IPS-18a (cell line): ENCODE results near the gene SIMC1.
"Not testable (repeated sequence)": the region's sequence is repeated elsewhere in the genome, so short reads cannot be mapped to it uniquely, and the experiment has no call there.

Experiments used
- H3K27ac ChIP-seq: one replicate; pipeline ENCODE4 v1.5.1; 2013; ENCODE audit warnings: low read length
- H3K27me3 ChIP-seq: one replicate; pipeline ENCODE4 v1.6.1; 2013; ENCODE audit warnings: mild to moderate bottlenecking, low read length; ENCODE audit not compliant: control insufficient read depth, insufficient read depth
- H3K36me3 ChIP-seq: one replicate; pipeline ENCODE4 v1.6.1; 2013; ENCODE audit warnings: low read depth, low read length; ENCODE audit not compliant: control insufficient read depth
- H3K4me1 ChIP-seq: one replicate; pipeline ENCODE4 v1.6.1; 2013; ENCODE audit warnings: low read depth, low read length; ENCODE audit not compliant: control insufficient read depth
- H3K4me3 ChIP-seq: one replicate; pipeline ENCODE4 v1.5.1; 2013; ENCODE audit warnings: low read length
- H3K9ac ChIP-seq: one replicate; pipeline ENCODE4 v1.6.1; 2013; ENCODE audit warnings: mild to moderate bottlenecking, low read length, moderate library complexity
- H3K9me3 ChIP-seq: one replicate; pipeline ENCODE4 v1.6.1; 2013; ENCODE audit warnings: low read depth, low read length; ENCODE audit not compliant: control insufficient read depth

Gene SIMC1

DNA sequence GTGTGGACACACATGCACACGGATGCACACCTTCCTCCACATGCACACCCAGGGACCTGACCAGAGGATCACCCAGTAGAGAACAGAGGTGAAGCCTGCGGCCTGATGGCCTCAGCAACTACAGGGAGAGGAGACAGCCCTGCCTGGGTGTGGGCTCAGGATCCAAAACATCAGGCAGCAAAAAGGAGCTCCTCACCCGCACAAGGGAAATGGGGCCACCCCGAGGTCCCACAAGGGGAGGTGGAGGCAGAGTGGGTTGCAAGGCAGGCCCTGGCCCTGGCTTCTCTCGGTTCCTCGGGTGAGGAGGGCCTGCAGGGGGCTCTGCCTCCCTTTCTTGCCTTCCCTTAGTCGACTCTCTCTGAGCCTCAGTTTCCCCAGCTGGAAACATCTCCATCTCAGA lies 41.4 kb upstream of the SIMC1 start:
- not testable (repeated sequence) for H3K9ac ChIP-seq, H3K4me1 ChIP-seq, H3K9me3 ChIP-seq, H3K27ac ChIP-seq, H3K36me3 ChIP-seq, H3K4me3 ChIP-seq
- peaks cover 71% of the 10 kb centered on the region for H3K27me3 ChIP-seq

GRCh38 chr5:176197234-176197858 lies 40.9 kb upstream of the SIMC1 start:
- peaks cover 69% of the 10 kb centered on the region for H3K27me3 ChIP-seq
- not testable (repeated sequence) for H3K4me1 ChIP-seq, H3K4me3 ChIP-seq, H3K36me3 ChIP-seq, H3K9me3 ChIP-seq, H3K27ac ChIP-seq, H3K9ac ChIP-seq

GRCh38 chr5:176198299-176198698 lies 39.9 kb upstream of the SIMC1 start:
- not testable (repeated sequence) for H3K27ac ChIP-seq, H3K9me3 ChIP-seq, H3K36me3 ChIP-seq, H3K9ac ChIP-seq, H3K4me3 ChIP-seq, H3K4me1 ChIP-seq
- peaks cover 64% of the 10 kb centered on the region for H3K27me3 ChIP-seq

DNA sequence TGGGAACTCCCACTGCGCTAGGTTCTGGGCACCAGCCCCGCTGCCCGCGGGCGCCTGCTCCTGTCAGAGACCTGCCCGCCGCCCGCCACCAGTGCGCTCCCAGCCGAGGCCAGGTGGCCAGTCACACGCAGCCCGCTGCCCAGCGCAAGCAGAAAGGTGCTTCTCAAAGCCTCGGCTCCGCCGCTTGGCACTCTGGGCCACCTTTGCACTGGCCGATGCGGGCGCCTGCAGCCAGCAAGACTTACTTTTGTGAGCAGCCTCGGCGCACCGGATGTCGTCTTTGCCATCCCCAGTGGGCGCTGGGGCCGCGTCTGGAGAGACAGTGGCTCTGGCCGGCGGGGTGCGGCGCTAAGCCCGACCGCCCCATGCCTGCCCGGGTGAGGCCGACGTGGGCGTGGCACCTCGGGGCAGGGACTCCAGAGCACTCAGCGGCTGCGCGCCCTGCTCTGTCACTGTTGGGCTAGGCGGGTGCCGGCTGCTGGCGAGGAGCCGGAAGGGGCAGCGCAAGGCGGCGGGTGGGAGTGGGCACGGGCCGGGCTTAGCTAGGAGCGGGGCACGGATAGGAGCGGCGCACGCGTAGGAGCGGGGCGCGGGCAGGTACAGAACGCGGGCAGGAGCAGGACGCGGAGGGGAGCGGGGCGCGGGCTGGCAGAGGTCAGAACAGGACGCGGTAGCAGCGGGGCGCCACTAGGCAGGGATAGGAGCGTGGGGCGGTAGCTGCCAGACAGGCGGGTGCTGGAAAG lies 39.1 kb upstream of the SIMC1 start:
- H3K36me3 ChIP-seq, H3K9me3 ChIP-seq, H3K4me1 ChIP-seq, H3K27ac ChIP-seq, H3K9ac ChIP-seq: not testable (repeated sequence)
- peaks cover 56% of the 10 kb centered on the region for H3K27me3 ChIP-seq
- H3K4me3 ChIP-seq: peak overlapping the region; percentile 39

GRCh38 chr5:176199803-176200399 lies 38.3 kb upstream of the SIMC1 start:
- H3K36me3 ChIP-seq, H3K27ac ChIP-seq, H3K4me1 ChIP-seq, H3K9me3 ChIP-seq, H3K9ac ChIP-seq: not testable (repeated sequence)
- H3K4me3 ChIP-seq: peak overlapping the region; percentile 39
- H3K27me3 ChIP-seq: peaks cover 51% of the 10 kb centered on the region

DNA sequence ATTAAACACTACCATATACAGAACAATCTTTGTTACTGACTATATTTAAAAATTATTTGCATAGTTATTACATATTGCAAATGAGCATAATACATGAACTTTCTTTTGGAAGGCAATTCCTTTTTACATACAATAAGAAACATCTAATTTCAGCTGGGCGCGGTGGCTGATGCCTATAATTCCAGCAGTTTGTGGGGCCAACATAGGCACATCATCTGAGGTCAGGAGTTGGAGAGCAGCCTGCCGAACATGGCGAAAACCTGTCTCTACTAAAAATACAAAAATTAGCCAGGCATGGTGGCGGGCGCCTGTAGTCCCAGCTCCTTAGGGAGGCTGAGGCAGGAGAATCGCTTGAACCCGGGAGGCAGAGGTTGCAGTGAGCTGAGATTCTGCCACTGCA lies 36.4 kb upstream of the SIMC1 start:
- H3K9ac ChIP-seq: no peak overlapping the region
- H3K36me3 ChIP-seq: no peaks in the 10 kb centered on the region
- no peak overlapping the region for H3K4me3 ChIP-seq
- H3K27ac ChIP-seq: no peak overlapping the region
- no peaks in the 10 kb centered on the region for H3K9me3 ChIP-seq
- H3K4me1 ChIP-seq: no peaks in the 10 kb centered on the region
- peaks cover 41% of the 10 kb centered on the region for H3K27me3 ChIP-seq

GRCh38 chr5:176203086-176203485 lies 35.1 kb upstream of the SIMC1 start:
- H3K9ac ChIP-seq: no peak overlapping the region
- no peaks in the 10 kb centered on the region for H3K9me3 ChIP-seq
- H3K27ac ChIP-seq: no peak overlapping the region

GRCh38 chr5:176203535-176203934 lies 34.7 kb upstream of the SIMC1 start:
- peaks cover 24% of the 10 kb centered on the region for H3K27me3 ChIP-seq
- not testable (repeated sequence) for H3K9me3 ChIP-seq, H3K9ac ChIP-seq, H3K4me1 ChIP-seq, H3K27ac ChIP-seq, H3K36me3 ChIP-seq, H3K4me3 ChIP-seq

More at GRCh38 chr5:176203086-176203485, 35.1 kb upstream of the SIMC1 start:
- Histone ChIP-seq H3K4me1 (no peaks in the 10 kb centered on the region), H3K4me3 (no peak overlapping the region), H3K36me3 (no peaks in the 10 kb centered on the region), H3K27me3 (peaks cover 29% of the 10 kb centered on the region)

GRCh38 chr5:176214466-176215021 lies 23.7 kb upstream of the SIMC1 start:
- not testable (repeated sequence) for H3K9me3 ChIP-seq, H3K9ac ChIP-seq, H3K36me3 ChIP-seq, H3K27ac ChIP-seq, H3K4me1 ChIP-seq, H3K4me3 ChIP-seq, H3K27me3 ChIP-seq

DNA sequence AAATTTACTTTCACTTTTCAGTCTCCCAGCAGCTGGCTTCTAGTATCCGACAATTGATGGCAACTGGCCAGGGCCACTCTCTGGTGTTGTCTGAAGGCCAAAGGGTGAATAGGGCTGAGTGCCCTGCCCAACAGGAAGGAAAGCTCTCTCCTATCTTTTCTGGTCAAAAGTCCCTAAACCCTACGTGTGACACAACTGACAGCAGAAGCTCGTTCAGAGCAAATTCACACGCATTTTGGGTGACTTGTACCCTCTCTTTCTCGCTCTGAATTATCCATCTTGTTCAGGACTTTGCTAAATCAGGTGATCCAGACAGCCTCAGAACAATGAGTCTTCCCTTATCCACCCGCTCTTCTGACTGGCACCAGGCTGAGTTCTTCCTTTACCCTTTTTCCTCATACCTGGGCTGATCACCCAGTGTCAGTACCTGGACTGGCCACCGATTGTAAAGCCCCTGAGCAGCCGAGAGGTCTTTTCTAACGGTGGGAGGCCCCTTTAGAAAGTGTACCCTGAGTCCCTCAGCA lies 21.8 kb upstream of the SIMC1 start:
- H3K4me1 ChIP-seq, H3K9me3 ChIP-seq, H3K9ac ChIP-seq, H3K4me3 ChIP-seq, H3K36me3 ChIP-seq, H3K27me3 ChIP-seq, H3K27ac ChIP-seq: not testable (repeated sequence)

DNA sequence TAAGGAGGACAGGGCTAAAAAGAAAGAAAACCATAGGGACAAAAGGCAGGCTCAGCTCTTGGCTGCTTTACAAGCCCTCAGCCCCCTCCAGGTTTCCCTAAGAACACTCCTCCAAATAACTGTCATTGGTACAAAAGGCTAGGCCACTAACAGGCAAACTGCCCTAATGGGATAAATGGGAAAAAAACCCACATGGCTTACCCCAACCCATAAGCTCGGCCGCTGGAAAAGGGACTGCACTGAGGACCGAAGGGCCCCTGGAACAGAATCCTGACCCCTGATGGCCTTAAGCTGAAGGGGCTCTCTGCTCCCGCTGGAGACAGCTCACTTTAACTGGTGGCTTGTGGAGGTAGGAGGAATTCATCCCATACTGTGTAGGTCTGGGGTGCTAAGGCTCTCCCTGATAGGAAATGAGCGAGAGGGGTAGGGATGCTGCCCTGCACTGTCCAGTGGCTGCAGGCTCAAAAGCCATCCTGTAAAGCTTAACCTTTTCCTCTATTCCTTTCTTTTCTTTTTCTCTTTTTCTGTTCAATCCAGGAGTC lies 21.0 kb upstream of the SIMC1 start:
- not testable (repeated sequence) for H3K9me3 ChIP-seq, H3K4me3 ChIP-seq, H3K4me1 ChIP-seq, H3K27me3 ChIP-seq, H3K9ac ChIP-seq, H3K36me3 ChIP-seq, H3K27ac ChIP-seq
